IPS-11a (cell line): ENCODE results near the gene ZEB2.

Experiments
- H3K4me3 ChIP-seq: one replicate; pipeline ENCODE4 v1.5.1; 2013; ENCODE audit warnings: low read depth, low read length, control low read depth

ZEB2 gene

DNA sequence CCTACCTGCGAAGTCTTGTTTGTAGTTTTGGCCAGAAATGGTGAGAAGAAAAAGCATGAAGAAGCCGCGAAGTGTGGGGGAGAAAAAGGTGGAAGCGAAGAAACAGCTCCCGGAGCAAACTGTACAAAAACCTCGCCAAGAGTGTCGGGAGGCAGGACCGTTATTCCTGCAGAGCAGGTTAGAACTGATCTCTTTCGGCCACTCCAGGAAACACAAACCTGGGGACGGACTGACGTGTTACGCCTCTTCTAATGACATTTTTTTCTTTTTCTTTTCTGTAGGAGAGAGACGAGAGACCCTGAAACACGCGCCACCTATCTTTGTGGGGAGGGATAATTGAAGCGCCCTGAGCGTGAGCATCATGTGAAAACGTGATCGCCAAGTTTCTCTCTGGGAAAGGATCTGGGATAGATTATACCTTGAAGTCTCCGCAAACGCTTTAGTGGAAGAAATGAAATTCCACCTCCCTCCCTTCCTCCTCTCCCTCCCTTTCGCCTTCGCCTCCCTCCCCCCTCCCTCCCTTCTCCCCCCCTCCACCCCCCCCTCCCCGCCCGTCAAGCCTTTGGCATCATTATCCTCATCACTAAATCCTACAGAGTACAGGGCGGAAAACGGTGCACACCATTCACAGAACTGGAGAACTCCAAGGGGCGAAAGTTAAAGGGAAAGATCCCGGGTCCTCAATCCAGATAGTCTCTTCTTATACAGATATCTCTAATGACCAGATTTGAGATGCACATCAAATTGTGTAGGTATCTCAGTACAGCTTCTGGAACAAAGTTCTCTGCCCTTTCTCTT, at the start of gene ZEB2:
ZEB2 (minus strand) TSS at position 186 of the 798 bp plus-strand sequence. CDS start 2,769 bp downstream, outside the sequence.
- H3K4me3 ChIP-seq = no peak within 1 kb of the TSS

DNA sequence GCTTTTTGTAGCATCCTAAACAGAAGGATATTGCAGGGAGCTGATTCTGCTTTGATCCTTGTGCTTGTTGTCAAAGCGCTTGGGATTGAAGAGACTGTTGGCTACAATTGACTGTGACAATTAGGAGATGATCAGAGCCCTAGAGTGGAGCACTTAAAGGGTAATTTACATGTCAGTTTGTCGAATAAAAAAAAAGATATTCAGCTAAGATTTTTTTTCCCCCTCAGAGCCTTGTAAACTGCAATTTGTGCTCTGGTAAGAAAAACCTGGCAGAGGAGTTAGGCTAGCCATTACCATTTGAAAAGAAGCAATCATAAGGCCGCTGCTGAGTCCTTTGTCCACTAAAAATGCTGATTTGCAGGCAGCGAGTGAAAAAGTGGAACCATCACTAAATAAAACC, 47.8 kb upstream of the ZEB2 start:
- no peak overlapping the region for H3K4me3 ChIP-seq

DNA sequence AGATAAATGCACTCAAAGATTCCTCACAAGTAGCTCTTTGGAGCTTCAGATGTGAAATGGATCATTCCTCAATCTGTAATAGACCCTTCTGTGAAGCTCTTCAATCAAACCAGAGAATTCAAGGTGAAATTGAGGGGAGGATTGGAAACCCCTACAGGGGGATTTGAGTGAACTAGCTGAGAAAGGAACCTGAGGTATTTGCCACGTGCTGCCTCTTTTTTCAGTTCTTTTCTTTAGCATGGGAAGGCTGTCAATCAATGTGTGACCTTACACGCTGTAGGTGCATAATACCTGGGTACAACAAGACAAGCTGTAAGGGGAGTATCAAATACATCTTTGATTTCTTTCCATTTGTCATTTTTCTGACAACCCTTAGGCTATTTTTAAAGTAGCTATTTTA, 46.5 kb upstream of the ZEB2 start:
- H3K4me3 ChIP-seq = no peak overlapping the region

DNA sequence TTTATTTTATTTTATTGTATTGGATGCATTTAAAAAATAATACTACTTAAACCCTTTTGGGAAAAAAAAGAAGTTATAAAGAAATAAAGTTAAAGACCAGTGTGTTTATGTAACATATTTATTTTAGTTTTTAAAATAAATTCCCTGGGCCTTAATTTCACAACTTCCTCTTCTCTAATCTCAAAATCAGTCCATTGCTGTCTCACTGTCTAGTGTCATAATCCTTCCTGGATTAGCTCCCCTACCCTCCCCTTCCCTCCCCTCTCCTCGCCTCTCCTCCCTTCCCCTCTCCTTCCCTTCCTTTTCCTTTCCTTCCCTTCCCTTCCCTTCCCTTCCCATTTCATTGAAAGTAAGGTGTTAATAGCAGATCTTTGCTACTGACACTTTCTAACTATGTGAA, 40.3 kb upstream of the ZEB2 start:
- H3K4me3 ChIP-seq = no peak overlapping the region

DNA sequence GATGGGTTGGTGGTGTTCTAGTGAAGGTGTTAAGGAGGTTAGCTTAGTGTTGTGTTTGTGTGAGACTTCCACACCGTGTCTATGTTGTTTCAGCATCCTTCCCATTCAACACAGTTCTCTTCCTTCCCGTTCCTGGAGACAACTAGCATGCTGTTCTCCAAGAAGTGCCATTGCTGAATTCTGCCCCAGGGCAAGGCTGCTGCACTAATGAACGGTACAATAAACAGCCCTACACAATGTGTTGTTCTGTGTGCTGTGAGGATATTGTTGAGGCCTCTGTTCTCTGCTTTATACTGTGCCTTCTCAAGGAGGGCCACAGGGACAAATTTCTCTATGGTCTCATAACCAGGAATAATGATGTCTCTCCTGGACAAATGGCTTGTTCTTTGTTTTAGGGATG, 39.8 kb upstream of the ZEB2 start:
- H3K4me3 ChIP-seq = no peak overlapping the region

DNA sequence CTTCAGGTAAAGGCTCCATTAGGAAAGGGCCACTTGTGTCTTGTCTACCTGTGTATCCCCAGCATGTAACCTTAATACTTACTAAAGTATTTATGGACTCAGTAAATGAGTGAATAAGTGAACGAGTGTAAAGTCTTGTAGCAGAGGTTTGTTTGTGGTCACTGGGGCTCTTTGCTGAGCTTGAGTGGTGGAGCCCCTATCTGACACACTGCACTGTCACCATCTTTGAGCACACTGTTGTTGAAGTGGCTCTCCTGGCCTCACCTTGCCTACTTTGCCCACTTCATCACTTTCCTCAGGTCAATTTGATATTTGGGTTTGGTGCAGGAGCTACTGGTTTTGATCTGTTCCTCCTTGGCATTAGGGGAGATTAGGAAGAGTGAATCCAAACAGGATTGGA, 39.3 kb upstream of the ZEB2 start:
- no peak overlapping the region for H3K4me3 ChIP-seq

DNA sequence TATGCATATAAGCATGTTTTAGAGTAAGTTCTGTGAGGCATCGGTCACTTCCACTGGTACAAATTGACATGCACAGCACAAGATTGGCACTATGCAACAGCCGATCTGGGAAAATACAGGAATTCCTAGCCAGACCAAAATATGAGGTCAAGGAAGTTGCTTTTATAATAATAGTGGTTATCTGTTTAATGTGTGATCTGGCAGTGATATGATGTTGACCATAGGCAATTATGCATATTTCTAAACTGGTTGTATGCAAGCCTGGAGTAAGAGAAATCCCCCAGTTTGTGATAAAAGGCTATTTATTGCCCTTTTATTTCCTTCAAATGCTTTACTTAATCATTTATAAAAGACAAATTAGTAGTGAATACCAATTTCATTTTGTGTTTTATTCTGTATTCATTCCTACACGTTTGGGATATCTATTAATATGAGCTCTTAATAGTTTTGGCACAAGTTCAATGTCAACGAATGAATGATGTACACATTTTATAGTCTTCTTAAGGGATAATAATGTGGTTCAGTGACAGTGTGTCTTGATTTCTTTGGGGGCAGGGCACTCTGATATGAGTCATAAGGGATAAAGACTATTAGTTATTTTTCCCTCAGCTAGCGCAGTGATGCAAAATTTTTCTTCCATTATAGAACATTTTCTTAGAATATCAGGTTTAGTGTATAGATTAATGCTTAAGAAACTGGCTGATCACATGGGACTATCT, 34.7 kb upstream of the ZEB2 start:
- H3K4me3 ChIP-seq = no peak overlapping the region

DNA sequence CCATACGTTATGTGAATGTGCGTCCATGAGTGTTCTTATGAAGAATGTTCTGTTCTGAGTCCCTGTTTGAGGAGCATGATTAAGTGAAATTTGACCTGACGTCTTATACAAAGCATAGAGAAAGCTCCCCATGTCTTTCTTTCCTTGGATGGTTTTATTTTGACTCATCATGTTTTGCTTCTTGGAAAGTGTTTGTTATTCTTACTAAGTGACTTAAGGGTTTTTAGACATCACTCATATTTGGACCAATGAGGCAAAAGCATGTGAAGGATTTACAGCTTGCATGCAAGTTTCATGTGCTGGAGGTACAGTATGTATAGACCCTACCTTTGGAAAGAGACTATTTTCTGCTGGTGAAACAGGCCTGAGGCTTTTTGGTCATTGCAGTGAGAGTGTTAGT, 33.5 kb upstream of the ZEB2 start:
- no peak overlapping the region for H3K4me3 ChIP-seq

DNA sequence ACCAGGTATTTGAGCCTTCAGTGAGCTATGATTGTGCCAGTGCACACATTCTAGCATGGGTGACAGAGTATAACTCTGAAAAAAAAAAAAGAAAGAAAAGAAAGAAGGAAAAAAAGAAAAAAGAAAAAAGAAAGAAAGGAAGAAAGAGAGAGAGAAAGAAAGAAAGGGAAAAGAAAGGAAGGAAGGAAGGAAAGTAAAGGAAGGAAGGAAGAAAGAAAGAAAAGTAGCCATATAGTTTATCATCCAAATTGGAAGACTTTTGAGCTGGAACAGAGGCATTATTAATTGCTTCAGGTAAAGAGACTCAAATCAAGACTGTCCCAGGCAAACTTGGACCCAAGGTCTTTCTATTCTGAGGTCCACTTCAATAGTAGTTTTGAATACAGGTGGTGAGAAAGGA, 32.9 kb upstream of the ZEB2 start:
- no peak overlapping the region for H3K4me3 ChIP-seq

DNA sequence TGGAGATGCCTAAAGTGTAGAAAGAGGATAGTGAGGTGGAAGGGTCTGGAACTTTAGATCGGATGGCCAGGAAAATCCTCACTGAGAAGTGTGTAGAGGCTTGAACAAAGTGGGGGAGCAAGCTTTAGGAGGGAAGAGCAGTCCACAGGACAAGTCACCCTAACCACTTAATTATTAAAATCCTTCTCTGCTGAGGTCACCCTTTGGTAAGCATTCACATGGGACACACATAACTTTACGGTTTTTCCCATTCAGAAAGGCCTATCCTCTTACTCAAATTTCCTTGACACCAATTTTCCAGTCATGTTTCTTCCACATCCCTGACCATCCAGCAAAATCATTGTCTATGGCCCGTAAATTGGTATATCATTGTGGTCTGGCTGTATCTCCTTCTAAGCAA, 31.0 kb upstream of the ZEB2 start:
- no peak overlapping the region for H3K4me3 ChIP-seq

DNA sequence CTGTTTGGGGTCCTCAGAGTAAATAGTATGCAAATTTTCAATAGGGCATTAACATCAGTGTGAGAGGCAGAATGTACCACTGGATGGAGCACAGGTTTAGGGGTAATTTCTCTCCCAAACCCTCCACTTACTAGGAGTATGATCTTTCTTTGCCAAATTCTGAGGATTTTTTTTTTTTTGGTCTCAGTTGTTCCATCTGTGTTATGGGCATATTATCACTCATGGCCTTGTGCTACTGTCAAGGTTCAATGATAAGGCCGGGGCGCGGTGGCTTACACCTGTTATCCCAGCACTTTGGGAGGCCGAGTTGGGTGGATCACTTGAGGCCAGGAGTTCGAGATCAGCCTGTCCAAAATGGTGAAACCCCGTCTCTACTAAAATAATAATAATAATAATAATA, 30.2 kb upstream of the ZEB2 start:
- no peak overlapping the region for H3K4me3 ChIP-seq

DNA sequence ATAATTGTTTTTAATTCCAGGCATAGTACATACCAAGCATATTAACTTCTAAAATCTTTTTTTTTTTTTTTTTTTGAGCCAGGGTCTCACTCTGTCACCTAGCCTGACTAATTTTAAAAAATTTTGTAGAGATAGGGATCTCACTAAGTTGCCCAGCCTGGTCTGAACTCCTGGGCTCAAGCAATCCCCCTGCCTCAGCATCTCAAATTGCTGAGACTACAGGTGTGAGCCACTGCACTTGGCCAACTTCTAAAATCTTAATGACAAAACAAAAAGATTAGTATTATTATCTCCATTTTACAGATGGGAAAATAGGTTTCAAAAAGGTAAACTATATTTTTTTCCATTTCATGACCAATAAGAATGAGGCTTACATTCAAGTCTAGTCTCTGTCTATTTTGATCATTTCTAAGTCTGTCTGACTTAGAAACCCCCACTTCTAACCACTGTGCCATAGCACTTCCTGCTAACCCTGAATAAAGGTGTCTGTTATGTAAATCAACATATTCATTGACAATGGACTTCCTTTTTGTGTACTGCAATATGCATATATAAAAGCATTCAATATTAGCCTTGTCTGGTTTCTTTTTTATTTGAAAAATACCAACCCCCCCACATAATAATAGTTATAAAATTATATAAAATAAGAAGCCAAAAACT, 28.7 kb upstream of the ZEB2 start:
- no peak overlapping the region for H3K4me3 ChIP-seq

DNA sequence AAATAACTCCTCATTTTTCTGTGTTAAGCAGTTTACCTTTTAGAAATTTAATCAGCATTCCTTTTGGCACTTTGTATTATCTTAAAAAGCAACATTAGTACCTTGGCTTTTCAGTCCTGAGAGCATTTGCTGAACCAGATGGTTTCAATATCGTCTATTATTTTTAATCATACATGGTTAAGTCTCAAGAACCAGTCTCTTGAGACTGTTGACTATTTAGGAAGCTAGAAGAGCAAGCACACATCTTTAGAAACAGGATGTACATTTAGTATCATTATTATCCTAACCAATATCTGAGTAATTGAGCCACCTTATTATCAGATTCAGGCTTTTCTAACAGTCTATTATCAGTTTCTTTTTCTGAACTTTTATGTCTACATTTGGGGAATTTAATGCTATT, 28.2 kb upstream of the ZEB2 start:
- no peak overlapping the region for H3K4me3 ChIP-seq

DNA sequence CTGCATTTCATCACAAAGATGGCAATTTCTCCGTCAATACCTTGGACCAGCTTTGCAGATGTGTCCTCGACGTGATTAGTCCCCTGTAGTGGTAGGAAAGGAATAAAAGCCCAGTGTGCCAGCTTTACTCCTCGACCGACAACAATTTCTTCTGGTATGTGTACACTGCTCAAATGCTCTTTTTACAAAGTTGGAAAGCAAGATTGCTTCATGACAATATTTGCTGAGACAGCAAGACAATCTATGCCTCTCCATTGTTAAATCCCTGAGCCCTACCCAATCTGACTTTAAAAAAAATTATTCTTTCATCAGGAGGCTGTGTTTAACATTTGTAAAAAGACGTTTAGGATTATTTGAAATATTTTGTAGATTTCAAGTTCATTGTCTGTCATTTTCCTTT, 27.6 kb upstream of the ZEB2 start:
- no peak overlapping the region for H3K4me3 ChIP-seq

DNA sequence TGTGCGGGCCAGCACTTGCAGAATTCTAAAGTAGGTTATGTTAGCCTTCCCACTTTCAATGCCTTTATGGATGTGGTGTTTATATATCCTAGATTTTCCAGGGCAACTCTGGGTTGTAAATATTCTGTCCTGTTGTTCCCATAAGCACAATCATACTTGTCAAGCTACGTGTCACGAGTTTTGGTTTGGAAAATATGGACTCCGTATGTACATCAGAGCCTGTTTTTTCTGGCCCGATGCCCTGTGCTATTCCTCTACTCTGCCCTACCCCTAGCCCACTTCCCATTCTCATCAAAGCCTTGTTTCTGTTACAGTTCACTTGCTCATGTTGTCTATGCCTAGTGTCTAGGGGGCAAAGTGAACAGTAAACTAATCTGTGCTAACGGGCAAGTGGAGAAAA, 27.0 kb upstream of the ZEB2 start:
- no peak overlapping the region for H3K4me3 ChIP-seq

DNA sequence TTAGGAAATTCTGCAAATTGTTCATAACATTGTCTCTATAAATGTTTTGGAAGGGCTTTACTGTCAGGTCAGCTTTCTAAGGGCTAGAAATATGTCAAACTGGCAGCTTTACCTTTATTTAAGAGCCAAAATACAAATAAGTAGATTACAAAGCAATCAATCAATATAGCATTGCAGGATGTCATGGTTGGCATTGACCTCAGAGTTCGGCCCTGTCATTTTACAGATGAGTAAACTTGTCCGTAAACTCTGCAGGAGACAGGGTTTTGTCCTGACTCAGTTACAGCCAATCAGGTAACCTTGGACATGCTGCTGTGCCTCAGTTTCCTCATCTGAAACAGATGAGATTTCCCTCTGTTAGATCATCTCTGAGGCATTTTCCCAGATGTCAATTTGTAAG, 25.9 kb upstream of the ZEB2 start:
- no peak overlapping the region for H3K4me3 ChIP-seq

DNA sequence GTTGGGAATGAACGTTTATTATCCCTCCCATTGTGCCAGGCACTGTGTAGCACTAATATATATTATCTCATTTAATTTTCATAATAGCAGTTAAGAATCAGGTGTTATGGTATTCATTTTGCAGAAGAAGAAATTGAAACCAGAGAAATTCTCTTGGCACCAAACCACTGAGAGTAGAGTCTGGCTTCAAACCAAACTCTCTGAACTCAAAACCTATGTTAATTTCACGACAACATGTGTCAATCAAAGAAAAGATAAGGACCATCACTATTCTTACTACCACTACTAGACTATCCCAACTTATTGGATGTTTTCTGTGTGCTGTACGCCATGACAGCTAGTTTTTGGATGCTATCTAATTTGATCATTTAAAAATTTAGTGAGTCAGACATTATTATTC, 24.1 kb upstream of the ZEB2 start:
- H3K4me3 ChIP-seq = no peak overlapping the region

DNA sequence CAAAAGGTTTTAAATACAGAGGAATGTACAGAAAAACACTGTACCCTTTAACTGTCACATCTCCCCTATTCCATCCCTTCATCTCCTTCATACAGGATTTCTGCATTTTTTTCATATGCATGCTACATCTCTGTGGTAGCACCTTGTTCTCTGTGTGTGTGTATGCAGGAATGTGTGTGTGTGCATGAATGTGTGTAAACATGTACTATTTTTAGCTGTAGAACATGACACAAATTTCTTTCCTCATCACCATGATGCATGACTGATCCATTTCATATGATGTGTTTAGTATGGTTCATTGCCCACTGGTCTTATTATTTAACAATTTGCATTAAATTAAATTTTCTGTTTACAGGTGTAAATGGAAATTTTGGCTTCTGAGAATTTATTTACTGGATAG, 21.5 kb upstream of the ZEB2 start:
- H3K4me3 ChIP-seq = no peak overlapping the region

DNA sequence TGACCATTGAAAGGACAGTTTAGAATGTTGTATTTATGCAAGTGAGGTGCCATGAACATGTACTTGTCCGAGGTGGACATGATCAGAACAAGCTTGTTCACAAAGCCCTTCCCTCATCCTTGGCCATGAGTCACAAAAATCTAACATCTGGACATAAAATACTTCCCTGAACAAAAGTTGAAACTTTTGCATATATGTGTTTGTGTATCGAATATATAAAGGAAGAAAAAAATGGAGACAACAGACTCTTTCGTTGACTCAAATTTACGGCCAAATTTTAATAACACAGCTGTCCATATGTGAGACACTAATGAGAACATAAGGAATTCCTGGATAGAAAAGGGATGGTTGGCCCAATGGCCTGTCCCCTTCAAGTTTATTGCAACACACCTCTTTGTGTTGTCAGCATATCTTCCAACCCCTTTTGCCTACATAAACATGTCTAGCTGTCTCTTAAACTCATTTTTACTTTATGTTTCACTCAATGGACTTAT, 19.4 kb upstream of the ZEB2 start:
- H3K4me3 ChIP-seq = no peak overlapping the region

DNA sequence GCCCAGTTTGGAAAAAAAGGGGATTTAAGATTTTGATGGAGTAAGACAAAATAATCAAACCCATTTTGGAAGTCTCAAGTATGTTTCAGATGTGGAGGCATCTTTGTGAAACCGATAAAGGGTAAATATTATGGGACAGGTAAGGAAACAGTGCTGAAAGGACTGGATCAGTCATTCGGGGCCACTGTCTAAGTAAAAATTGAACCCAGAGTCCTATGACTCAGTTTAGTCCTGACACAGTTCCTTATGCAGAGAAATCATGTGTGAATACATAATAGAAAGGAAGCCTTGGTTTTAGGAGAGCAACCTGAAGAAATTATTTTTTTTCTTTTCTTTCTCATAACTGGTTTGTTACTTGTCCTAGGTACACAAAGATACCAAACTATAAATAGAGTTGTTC, 15.4 kb upstream of the ZEB2 start:
- H3K4me3 ChIP-seq = no peak overlapping the region

DNA sequence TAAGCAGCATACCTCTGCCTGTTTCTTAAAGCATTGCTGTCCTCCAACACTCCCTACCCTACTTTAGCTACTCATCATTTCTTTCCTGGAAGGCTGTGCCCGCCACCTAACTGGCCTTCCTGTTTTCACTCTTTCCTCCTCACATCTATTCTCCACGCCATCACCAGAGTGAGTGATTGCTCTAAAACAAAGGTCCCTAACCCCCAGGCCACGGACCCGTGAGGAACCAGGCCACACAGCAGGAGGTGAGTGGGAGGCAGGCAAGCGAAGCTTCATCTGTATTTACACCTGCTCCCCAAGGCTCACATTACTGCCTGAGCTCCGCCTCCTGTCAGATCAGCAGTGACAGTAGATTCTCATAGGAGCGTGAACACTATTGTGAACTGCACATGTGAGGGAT, 13.3 kb upstream of the ZEB2 start:
- H3K4me3 ChIP-seq = no peak overlapping the region

DNA sequence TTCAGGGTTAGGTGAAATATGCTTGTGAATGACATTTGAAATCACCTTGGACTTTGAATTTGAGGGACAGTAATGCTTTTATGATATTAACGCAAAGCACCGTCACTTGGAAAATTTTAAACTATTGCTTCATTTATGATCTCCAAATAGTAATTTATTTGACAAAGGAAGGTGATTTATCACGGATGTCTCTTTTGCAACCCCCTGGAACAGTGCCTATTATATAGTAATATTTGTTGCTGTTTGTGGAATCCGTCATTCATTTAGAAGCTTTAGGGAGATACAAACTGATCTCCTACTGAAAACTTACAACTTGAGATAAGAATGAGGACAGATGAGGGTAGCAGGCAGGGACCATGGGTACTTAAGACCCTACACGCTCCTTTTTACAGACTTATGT, 10.7 kb upstream of the ZEB2 start:
- no peak overlapping the region for H3K4me3 ChIP-seq
